GM19193 (cell line): Measurements from ENCODE around the gene CMAS.

ENCODE experiments used
- POLR2A ChIP-seq: IDR thresholded peaks from 4 replicates; pipeline ENCODE4 v1.6.1; 2011; ENCODE audit not compliant: insufficient read depth, insufficient read length; ENCODE audit errors: extremely low read depth

CMAS gene

DNA sequence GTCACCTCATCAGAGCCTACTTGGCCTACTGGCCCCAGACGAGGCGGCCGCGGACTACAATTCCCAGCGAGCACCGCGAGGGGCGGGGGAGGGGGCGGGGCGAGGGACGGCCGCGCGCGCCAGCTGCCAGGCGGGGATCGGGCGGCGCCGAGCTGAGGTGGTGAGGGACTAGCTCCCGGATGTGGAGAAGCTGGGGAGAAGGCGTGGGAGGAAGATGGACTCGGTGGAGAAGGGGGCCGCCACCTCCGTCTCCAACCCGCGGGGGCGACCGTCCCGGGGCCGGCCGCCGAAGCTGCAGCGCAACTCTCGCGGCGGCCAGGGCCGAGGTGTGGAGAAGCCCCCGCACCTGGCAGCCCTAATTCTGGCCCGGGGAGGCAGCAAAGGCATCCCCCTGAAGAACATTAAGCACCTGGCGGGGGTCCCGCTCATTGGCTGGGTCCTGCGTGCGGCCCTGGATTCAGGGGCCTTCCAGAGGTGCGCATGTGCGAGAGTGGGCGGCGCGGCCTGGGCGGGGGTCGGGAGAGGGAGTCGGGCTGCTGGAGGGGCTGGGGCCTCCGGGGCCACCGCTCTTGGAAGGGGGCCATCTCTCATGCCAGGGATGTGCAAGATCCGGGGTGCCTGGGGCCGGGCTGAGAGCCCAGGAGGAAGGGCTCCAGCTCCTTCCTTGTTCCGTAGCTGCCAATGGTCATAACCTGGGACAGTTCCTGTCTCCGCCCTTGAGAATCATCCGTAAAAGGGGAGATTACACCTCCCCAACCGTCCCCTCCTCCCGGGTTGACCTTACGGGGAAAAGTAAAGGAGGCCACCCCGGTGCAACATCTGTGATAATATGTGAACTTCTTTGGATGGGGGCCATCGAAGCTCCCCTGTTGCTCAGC, at the start of gene CMAS:
Gene CMAS, plus strand, starts transcription at position 129 of the 878 bp plus-strand sequence. Its CDS starts 86 bp downstream, at position 215.
- TF ChIP-seq POLR2A = peak; percentile 74

DNA sequence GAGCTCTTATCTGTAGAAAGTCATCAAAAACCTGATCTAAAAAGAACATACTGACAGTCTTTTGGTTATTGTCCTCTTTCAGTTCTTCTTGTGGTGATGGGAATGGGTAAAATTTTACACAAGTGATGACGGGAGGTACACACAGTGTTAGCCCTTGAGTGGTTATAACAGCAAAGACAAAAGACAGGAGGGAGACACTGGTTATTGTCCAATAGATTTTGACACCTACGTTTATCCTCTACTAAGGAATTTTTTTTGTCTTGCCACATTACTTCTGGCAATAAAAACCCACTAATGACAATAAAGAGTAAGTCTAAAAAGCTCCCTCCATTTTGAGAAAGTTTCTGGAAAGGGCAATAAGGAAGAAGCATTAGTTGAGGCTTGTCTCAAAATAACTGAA, 47.7 kb upstream of the CMAS start:
- TF ChIP-seq POLR2A = no peak

- TF ChIP-seq POLR2A = no peak
Observed at GRCh38 chr12:21998782-21999181, 47.2 kb upstream of the CMAS start.

GRCh38 chr12:22002430-22002829, 43.6 kb upstream of the CMAS start:
- no peak for TF ChIP-seq POLR2A

GRCh38 chr12:22008196-22008595, 37.8 kb upstream of the CMAS start:
- no peak for TF ChIP-seq POLR2A

DNA sequence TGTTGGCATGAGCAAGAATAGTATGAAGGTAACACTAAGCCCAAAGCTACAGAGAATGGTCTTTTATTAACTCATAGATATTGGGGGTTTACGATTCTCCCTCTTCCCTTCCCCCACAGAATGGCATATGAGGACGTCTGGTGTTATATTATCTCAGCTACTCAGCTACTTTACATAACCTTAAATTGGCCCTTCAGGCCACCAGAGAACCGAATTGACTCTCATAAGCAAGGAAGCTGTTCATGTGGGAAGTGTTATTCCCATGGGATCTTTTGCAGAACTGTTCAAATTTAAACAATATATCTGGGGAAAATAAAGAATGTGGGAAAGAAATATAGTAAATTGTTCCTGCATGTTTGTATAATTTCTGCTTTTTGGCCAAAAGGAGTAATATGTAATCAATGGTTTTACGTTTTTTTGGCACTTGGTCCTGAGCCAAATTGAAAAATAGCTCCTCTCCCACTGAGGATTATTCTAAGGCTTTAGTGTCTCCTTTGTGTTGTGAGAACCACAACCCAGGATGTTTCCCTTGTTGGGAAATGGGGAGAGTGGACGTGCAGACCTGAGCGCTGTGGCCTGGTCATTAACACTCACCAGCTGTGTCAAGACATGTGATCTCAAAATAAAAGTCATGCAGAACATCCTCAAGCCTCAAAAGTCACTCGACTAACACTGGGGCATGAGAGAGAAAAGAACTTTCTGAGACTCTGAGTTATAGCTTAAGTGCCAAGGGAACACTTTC, 31.8 kb upstream of the CMAS start:
- no peak for TF ChIP-seq POLR2A

- TF ChIP-seq POLR2A = no peak
Observed at GRCh38 chr12:22014783-22015144, 31.3 kb upstream of the CMAS start.

- TF ChIP-seq POLR2A = no peak
Observed at GRCh38 chr12:22016982-22017381, 29.0 kb upstream of the CMAS start.

DNA sequence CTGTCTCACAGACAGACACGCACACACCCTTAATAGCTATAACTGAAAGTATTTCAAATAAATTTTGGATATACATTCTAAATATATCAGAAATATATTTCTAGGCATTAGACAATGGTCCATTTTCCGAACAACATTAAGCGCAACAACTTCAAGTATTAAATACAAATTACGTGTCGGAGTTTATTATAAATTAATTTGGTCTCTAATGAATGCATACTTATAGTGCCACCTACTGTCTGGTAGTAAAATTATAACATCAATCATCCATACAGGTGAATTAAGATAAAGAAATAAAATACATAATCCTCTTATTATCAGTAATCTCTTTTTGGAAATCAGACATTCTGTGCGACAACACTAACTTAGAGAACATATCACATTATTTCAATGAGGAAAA, 27.2 kb upstream of the CMAS start:
- TF ChIP-seq POLR2A = no peak

GRCh38 chr12:22029491-22029890, 16.5 kb upstream of the CMAS start:
- no peak for TF ChIP-seq POLR2A

DNA sequence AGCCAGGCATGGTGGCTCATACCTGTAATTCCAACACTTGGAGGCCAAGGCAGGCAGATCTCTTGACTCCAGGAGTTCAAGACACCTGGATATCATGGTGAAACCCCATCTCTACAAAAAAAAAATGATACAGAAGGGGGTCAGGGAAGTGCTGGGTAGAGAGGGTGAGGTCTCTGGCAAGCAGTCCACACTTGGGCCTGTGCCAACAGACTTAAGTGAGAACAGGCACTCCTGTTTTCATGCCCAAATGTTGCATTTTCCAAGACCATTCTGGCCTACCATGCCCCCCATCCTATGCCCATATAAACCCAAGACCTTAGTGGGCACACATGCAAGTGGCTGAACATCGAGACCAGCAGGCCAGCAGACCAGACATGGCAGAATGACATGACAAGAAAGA, 16.0 kb upstream of the CMAS start:
- TF ChIP-seq POLR2A = no peak

DNA sequence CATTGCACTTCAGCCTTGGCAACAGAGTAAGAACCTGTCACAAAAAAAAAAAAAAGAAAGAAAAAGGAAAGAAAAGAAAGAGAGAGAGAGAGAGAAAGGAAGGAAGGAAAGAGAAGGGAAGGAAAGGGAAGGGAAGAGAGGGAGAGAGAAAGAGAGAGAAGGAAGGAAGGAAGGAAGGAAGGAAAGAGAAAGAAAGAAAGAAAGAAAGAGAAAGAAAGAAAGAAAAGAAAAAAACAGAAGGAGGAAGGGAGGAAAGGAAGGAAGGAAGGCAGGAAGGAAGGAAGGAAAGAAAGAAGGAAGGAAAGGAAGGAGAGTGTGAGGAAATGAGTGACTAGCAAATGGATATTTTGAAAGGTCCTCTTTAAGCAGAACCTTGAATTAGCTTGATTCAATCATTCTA, 13.3 kb upstream of the CMAS start:
- TF ChIP-seq POLR2A = no peak

GRCh38 chr12:22034709-22035506, 11.1 kb upstream of the CMAS start:
- no peak for TF ChIP-seq POLR2A

- no peak for TF ChIP-seq POLR2A
Observed at GRCh38 chr12:22037947-22038346, 8.1 kb upstream of the CMAS start.

- TF ChIP-seq POLR2A = no peak
Observed at GRCh38 chr12:22038734-22039133, 7.3 kb upstream of the CMAS start.

DNA sequence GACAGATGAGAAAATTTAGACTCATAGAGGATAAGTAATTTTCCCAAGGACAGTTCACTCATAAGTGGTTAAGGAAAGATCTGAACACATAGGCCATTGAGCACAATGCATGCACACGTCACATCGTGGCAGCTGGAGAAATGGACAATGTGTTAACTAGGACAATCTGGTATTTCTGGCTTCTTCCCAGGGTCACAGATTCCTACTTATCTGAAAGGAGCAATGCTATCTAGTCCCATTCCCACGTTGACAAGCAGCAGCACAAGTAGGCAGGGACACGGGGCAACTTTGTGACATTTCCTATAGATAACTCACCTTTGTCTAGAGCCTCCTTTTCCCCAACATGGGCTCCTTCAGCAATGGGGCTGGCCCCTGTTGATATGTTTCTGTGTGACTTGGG, 6.7 kb upstream of the CMAS start:
- TF ChIP-seq POLR2A = no peak

GRCh38 chr12:22042976-22043669, 2.9 kb upstream of the CMAS start:
- no peak for TF ChIP-seq POLR2A
